Caco-2 (cell line): ENCODE results near the gene AFMID. TPM values are rescaled to one million over a fixed set of nuclear protein-coding genes. Genes with fewer than 3 reads are reported as not detected.

ENCODE experiments used
- BruUV-seq: library from RNA; stranded (reverse); fragments of 400-500 nt; replicated peaks from 2 replicates; lab custom pipeline; 2021; lab: Mats Ljungman, UMichigan
- CTCF ChIA-PET: fragments of 300-600 bp; sonication (Branson Sonifier 250); formaldehyde crosslinking; loops from one replicate; lab custom pipeline; 2022; ENCODE audit warnings: antibody characterized with exemption; lab: Charles Lee
- POLR2A ChIA-PET: fragments of 300-600 bp; sonication (Branson Sonifier 250); formaldehyde crosslinking; loops from one replicate; lab custom pipeline; 2022; ENCODE audit warnings: antibody characterized with exemption; lab: Charles Lee
- DNase-seq, 2 experiments: peaks; one replicate each; pipeline versions ENCODE4 v3.0.0 to v3.0.0-alpha.2; 2020 to 2022
- H3K27me3 ChIP-seq: replicated peaks from 2 replicates; pipeline ENCODE4 v1.6.0; 2011; ENCODE audit warnings: low read length; ENCODE audit not compliant: control insufficient read depth, insufficient read depth
- H3K36me3 ChIP-seq: 2 replicates; pipeline ENCODE4 v1.5.1; 2011; ENCODE audit warnings: low read length; ENCODE audit not compliant: control insufficient read depth, insufficient read depth
- H3K4me1 ChIP-seq: fragments of 250-450 bp; sonication (Bioruptor Pico); 2 replicates; pipeline ENCODE4 v1.5.1; 2020; ENCODE audit warnings: mild to moderate bottlenecking
- H3K4me3 ChIP-seq: 2 replicates; pipeline ENCODE4 v1.5.1; 2011; ENCODE audit warnings: low read depth, mild to moderate bottlenecking, control low read depth, low read length
- H3K9me3 ChIP-seq: fragments of 250-450 bp; sonication (Bioruptor Pico); 2 replicates; pipeline ENCODE4 v1.5.1; 2020; ENCODE audit warnings: mild to moderate bottlenecking, moderate library complexity
- H3K27ac Mint-ChIP-seq: one replicate; pipeline ENCODE4 v1.8.0; 2022; ENCODE audit warnings: mixed read lengths; ENCODE audit not compliant: unreplicated experiment
- H3K27me3 Mint-ChIP-seq: one replicate; pipeline ENCODE4 v1.8.0; 2022; ENCODE audit warnings: mixed read lengths; ENCODE audit not compliant: insufficient read depth, unreplicated experiment
- H3K36me3 Mint-ChIP-seq: one replicate; pipeline ENCODE4 v1.8.0; 2022; ENCODE audit warnings: mild to moderate bottlenecking, mixed read lengths; ENCODE audit not compliant: insufficient read depth, unreplicated experiment
- H3K4me1 Mint-ChIP-seq: one replicate; pipeline ENCODE4 v1.8.0; 2022; ENCODE audit warnings: low read depth, mixed read lengths; ENCODE audit not compliant: unreplicated experiment
- H3K4me3 Mint-ChIP-seq: one replicate; pipeline ENCODE4 v1.8.0; 2022; ENCODE audit warnings: mild to moderate bottlenecking, moderate library complexity, mixed read lengths; ENCODE audit not compliant: unreplicated experiment
- H3K9me3 Mint-ChIP-seq: one replicate; pipeline ENCODE4 v1.8.0; 2022; ENCODE audit warnings: mixed read lengths; ENCODE audit not compliant: unreplicated experiment
- intact Hi-C: fragments of 100-400 bp; cut with micrococcal nuclease; formaldehyde crosslinking; loops from one replicate; pipeline ENCODE4 v1.10.0; 2022; ENCODE audit not compliant: unreplicated experiment
- total RNA-seq: library from RNA; stranded (reverse); gene quantifications from 2 replicates; pipeline ENCODE4 v1.2.3, GENCODE V29; 2022
- TF ChIP-seq, protein P1 (sequence below), 2 experiments: fragments of 200-600 bp in 1 of 2; IDR thresholded peaks; 1 replicate in 1 of 2; 2 replicates in 1 of 2; pipeline versions ENCODE4 v1.5.1 to v1.8.0; 2011 to 2022; ENCODE audit warnings: antibody characterized with exemption in 1 of 2, control low read depth in 1 of 2, inconsistent platforms in 1 of 2, low read depth in 1 of 2, low read length in 1 of 2, mild to moderate bottlenecking in 1 of 2, moderate library complexity in 1 of 2; ENCODE audit not compliant: insufficient read depth in 1 of 2, severe bottlenecking in 1 of 2, unreplicated experiment in 1 of 2

Gene AFMID
- total RNA-seq, 1 experiment from 2014 or later, result 83.0 TPM

DNA sequence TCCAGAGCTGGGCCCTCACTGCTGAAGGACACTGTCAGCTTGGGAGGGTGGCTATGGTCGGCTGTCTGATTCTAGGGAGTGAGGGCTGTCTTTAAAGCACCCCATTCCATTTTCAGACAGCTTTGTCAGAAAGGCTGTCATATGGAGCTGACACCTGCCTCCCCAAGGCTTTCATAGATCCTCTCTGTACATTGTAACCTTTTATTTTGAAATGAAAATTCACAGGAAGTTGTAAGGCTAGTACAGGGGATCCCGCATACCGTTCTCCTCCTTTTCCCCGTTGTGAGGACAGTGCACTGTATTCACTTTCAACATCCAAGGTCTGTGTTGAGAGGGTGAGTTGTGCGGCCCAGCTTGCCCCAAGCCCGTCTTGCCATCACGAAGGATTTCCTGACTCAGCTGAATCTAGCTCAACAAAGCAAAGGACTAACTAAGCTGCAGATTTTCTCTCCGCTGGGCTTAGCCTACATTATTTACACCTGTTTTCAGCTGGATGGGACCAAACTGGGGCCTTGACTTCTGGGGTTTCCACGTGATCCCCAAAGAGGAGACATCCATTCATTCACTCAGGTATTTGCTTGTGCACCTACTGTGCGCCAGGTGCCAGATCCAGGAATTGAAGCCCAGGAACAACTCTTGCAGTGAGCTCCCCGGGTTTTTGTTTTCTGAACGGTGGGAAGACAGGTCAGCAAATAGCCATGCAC lies 39.0 kb downstream of the AFMID start:
- POLR2A ChIA-PET, result no interaction called here

DNA sequence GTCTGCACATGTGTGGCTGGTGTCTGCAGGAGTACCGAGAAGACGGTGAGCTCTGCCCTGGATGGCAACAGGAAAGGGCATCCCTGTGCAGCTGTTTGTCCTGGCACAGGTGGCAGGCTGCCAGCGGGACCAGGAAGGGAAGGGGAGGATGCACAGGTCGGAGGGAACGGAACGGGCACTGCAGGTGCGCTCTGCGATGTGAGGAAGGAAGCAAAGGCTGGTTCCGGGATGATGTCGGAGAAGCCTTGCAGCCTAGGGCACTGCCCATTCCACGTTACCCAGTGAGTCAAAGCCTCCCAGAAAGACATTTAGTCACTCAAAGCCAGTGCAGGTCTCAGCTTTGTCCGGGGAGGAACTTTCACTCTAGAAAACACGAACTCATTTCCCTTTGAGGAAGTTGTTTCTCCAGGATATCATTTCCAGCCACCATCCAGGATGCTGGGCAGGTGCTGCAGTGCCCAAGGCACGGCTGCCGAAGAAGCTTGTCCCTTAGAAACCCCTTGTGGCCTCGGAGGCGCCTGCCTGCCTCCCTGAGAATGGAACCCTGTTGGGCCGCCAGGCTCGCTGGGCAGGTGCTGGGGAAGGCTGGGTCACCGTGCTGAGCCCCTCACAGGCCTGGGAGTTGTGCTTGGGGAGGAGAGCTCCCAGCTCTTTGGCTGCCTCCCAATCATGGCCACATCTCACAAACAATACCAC lies 39.7 kb downstream of the AFMID start:
- CTCF ChIA-PET, result interaction anchor here (2.2 kb wide), 1 partner anchor 24 kb away, joined by 15 read pairs; no protein-coding TSS in a partner anchor

More for the DNA sequence above, 39.0 kb downstream of the AFMID start:
- H3K36me3 ChIP-seq, result no peaks in the 10 kb centered on the region
- no peaks in the 10 kb centered on the region for H3K9me3 ChIP-seq
- Mint-ChIP-seq H3K4me3 (no peak overlapping the region), H3K27me3 (no peaks in the 10 kb centered on the region), H3K4me1 (no peaks in the 10 kb centered on the region), H3K36me3 (peaks cover 38% of the 10 kb centered on the region), H3K27ac (no peak overlapping the region), H3K9me3 (no peaks in the 10 kb centered on the region)
- intact Hi-C loops, result no loop called here
- no peaks in the 10 kb centered on the region for H3K4me1 ChIP-seq
- no TSS peak for BruUV-seq
- DNase-seq, result no peak
- no peak overlapping the region for H3K4me3 ChIP-seq
- TF ChIP-seq, protein P1, sequence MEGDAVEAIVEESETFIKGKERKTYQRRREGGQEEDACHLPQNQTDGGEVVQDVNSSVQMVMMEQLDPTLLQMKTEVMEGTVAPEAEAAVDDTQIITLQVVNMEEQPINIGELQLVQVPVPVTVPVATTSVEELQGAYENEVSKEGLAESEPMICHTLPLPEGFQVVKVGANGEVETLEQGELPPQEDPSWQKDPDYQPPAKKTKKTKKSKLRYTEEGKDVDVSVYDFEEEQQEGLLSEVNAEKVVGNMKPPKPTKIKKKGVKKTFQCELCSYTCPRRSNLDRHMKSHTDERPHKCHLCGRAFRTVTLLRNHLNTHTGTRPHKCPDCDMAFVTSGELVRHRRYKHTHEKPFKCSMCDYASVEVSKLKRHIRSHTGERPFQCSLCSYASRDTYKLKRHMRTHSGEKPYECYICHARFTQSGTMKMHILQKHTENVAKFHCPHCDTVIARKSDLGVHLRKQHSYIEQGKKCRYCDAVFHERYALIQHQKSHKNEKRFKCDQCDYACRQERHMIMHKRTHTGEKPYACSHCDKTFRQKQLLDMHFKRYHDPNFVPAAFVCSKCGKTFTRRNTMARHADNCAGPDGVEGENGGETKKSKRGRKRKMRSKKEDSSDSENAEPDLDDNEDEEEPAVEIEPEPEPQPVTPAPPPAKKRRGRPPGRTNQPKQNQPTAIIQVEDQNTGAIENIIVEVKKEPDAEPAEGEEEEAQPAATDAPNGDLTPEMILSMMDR (IDR thresholded peaks at IDR 0.05; ENCODE audit: insufficient read depth in 1 of 2, low read depth in 1 of 2, low read length in 1 of 2, severe bottlenecking in 1 of 2, unreplicated experiment in 1 of 2), result no peak
- CTCF ChIA-PET, result interaction anchor here (1.4 to 2.2 kb wide), 3 partner anchors 25 to 39 kb away, joined by 3 to 15 read pairs (median 3); partner anchors contain the start of genes AFMID and TK1
- H3K27me3 ChIP-seq, result no peaks in the 10 kb centered on the region

DNA sequence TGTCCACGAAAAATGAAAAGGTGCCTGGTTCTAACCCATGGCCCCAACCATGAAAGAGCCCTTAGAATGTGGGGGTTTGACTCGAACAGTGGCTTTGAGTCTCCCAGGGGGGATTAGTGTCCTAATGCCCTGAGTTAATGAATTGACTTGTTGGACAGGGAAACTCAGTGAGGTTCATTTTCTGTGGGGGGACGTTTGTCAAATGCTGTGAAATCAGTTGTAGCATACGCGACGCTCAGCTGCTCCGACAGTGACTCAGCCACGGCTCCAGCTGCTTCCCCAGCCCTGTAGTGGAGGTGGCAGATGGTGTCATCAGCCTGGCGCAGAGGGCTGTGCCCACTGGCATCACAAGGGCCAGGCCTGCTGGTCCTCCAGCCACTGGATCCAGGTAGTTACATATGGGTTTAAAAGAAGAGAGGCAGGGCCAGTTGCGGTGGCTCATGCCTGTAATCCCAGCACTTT lies 40.3 kb downstream of the AFMID start:
- peaks cover 28% of the 10 kb centered on the region for H3K36me3 Mint-ChIP-seq
- intact Hi-C loops, result no loop called here
- H3K27ac Mint-ChIP-seq, result no peak overlapping the region
- Histone ChIP-seq H3K27me3 (no peaks in the 10 kb centered on the region), H3K9me3 (no peaks in the 10 kb centered on the region), H3K4me1 (no peaks in the 10 kb centered on the region), H3K36me3 (no peaks in the 10 kb centered on the region), H3K4me3 (no peak overlapping the region)
- no peaks in the 10 kb centered on the region for H3K9me3 Mint-ChIP-seq
- H3K4me1 Mint-ChIP-seq, result no peaks in the 10 kb centered on the region
- ChIA-PET POLR2A (no interaction called here), CTCF (interaction anchor here (2.2 kb wide), 1 partner anchor 24 kb away, joined by 15 read pairs; no protein-coding TSS in a partner anchor)
- TF ChIP-seq, protein P1 (IDR thresholded peaks at IDR 0.05; ENCODE audit: insufficient read depth in 1 of 2, low read depth in 1 of 2, low read length in 1 of 2, severe bottlenecking in 1 of 2, unreplicated experiment in 1 of 2), result no peak
- DNase-seq, result no peak
- H3K4me3 Mint-ChIP-seq, result no peak overlapping the region
- H3K27me3 Mint-ChIP-seq, result no peaks in the 10 kb centered on the region
- BruUV-seq, result no TSS peak

More for the DNA sequence above, 39.7 kb downstream of the AFMID start:
- no peak for DNase-seq
- TF ChIP-seq, protein P1 (IDR thresholded peaks at IDR 0.05; ENCODE audit: insufficient read depth in 1 of 2, low read depth in 1 of 2, low read length in 1 of 2, severe bottlenecking in 1 of 2, unreplicated experiment in 1 of 2), result no peak
- no peaks in the 10 kb centered on the region for H3K4me1 ChIP-seq
- no peaks in the 10 kb centered on the region for H3K9me3 ChIP-seq
- no peak overlapping the region for H3K27ac Mint-ChIP-seq
- H3K27me3 ChIP-seq, result no peaks in the 10 kb centered on the region
- H3K27me3 Mint-ChIP-seq, result no peaks in the 10 kb centered on the region
- intact Hi-C loops, result no loop called here
- POLR2A ChIA-PET, result no interaction called here
- H3K9me3 Mint-ChIP-seq, result no peaks in the 10 kb centered on the region
- BruUV-seq, result no TSS peak
- no peak overlapping the region for H3K4me3 Mint-ChIP-seq
- no peaks in the 10 kb centered on the region for H3K36me3 ChIP-seq
- no peaks in the 10 kb centered on the region for H3K4me1 Mint-ChIP-seq
- H3K4me3 ChIP-seq, result no peak overlapping the region
- H3K36me3 Mint-ChIP-seq, result peaks cover 32% of the 10 kb centered on the region
